ENCODE measurements around the gene DDX6.

DNA sequence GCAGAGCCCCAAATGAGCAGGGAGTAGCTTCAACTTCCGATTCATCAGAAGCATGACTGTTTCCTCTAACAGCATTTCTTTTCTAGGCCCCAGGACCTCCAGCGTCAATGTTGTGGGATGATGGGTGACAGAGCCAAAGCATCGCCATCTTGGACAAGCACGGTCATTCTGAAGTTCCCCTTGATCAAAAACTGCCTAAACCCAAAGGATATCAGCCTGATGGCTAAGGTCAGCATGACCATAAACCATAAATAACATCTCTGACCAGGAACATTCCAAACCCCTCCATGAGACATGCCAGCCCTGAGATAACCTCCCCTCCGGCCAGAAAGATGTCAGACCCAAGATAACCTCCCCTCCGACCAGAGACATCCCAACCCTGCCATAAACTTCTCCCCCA, 82.7 kb downstream of the DDX6 start:
- TF ChIP-seq POLR2A (IDR thresholded peaks at IDR 0.05; ENCODE audit: low read length) (no peak), GATA1 (IDR thresholded peaks at IDR 0.05; ENCODE audit: low read depth, low read length) (no peak)

Data from erythroblast (primary cell).